HG03558 (cell line): ENCODE results near the gene BLNK.
"Not testable (repeated sequence)": the region's sequence is repeated elsewhere in the genome, so short reads cannot be mapped to it uniquely, and the experiment has no call there.

Experiments used
- ATAC-seq: cut with Tn5 transposase; IDR thresholded peaks from one replicate; pipeline ENCODE4 v1.9.1; 2021; ENCODE audit warnings: moderate number of reproducible peaks; ENCODE audit not compliant: unreplicated experiment; ENCODE audit errors: extremely low read depth

The BLNK gene

GRCh38 chr10:96230527-96230926, 40.8 kb downstream of the BLNK start:
- no peak for ATAC-seq

GRCh38 chr10:96229568-96230030, 41.8 kb downstream of the BLNK start:
- ATAC-seq, result no peak

- no peak for ATAC-seq
These were observed 42.9 kb downstream of the BLNK start for GRCh38 chr10:96228408-96228994.

DNA sequence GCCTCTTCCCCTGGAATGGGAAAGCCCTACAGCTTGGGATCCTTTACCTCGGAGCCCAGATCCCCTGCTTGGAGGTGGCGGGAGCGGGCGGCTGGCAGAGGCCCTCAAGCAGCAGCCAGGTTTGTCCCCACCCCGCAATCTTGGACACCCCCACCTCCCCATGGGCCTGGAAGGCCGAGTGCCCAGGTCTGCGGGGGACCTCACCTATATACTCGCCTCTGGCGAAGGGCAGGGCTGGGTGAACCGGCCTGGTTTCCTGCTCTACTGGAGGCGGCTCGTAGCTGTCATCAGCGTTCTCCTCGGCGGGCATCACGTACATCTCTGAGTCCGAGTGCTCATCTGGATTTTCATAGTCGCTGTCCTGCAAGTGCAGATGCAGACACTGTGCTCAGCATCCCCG, 44.2 kb downstream of the BLNK start:
- ATAC-seq, result no peak

DNA sequence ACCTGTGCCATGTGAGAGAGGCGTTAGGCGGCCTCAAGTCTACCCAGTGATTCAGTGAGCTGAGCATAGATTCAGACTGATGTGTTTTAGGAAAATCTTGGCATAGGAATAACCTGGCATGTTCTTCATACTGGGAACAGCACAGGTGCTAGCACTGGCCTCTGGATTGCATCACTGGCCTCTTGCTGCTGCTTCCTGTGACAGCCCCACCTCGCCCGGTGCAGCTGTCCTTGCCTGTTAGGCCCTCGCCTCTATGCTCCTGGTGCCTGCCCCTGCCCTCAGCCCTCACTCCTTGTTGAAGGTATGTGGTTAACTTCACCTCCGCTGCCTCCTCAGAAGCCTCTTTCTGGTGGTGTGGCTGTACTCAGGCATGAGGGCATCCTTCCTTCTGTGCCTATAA, 46.2 kb downstream of the BLNK start:
- ATAC-seq, result no peak

DNA sequence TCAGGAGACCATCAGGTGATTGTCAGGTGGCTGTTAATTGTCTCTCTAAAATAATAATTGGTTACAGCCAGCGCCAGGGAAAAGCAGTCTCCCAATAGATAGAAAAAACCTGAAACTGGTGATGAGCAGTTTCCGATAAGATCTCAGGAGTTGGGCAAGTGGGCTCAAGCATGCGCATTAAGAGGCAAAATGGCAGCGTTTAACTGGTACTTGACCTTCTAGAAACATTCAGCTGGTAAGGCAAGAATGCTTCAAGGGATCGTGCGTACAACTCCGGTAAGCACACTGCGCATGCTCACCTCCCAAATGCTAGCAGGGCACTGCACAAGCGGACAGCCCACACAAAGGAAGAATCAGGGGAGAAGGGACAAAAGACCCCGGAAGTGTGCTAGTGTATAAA, 48.5 kb downstream of the BLNK start:
- no peak for ATAC-seq

- no peak for ATAC-seq
These were observed 48.9 kb downstream of the BLNK start for GRCh38 chr10:96222441-96222840.

DNA sequence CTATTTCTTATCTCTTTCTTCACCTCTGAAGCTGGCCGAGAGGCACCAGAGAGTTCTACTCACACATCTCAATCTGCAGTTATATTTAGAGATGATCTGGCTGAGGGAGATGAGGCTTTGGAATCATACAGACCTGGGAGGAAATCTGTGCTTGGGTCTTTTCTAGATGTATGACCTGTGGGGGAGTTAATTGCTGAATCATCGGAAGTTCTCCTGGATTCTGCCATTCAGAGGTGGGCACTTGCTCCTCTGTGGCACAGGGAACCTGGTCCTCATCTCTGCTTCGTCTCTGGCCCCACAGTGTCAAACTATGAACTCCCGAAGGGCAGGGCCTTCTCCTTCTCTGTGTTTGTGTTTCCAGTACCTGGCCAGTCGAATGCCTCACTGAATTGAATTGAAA, 52.5 kb downstream of the BLNK start:
- ATAC-seq, result no peak

- ATAC-seq, result no peak
These were observed 53.7 kb downstream of the BLNK start for GRCh38 chr10:96217711-96218110.

- no peak for ATAC-seq
These were observed 54.6 kb downstream of the BLNK start for GRCh38 chr10:96216775-96217174.

GRCh38 chr10:96212911-96213310, 58.5 kb downstream of the BLNK start:
- ATAC-seq, result no peak

DNA sequence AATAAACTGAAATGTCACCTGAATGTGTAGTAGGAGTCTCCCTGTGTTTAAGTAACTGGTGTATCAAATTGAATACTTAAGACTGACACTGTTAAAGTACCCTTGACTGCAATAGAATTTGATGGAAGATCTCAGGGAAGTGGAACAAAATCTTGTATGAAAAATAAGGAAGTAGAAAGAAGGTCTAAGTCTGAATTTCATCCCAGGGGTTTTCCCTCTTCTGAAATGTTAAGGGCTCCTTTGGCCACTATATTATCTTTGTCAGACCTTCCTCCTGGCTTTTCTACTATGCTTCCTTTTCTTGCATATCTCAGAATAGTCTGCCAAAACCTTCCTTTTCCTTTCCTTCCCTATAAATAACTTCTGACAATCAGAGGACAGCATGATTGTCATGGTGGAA, 59.6 kb downstream of the BLNK start:
- no peak for ATAC-seq

- ATAC-seq, result no peak
These were observed 62.4 kb downstream of the BLNK start for GRCh38 chr10:96208946-96209345.

- no peak for ATAC-seq
These were observed 63.1 kb downstream of the BLNK start for GRCh38 chr10:96208271-96208670.

DNA sequence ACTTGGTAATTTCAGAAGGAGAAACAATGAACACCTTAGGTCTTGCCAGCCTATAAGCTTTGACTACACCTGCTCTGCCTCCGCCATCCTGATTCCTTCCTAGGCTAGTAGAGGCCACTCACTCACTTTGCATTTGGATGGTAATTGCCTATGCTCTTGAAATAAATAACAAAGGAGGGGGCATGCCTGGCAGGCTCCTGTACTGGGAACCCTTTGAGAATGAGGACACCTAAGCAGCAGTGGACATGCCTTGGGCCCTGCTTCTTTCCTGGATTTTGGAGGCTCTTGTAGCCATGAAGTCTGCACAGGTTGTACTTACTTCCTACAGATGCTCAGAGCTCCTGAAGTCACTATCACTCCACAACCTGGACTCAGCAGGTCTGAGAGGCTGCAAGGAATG, 65.8 kb downstream of the BLNK start:
- no peak for ATAC-seq

DNA sequence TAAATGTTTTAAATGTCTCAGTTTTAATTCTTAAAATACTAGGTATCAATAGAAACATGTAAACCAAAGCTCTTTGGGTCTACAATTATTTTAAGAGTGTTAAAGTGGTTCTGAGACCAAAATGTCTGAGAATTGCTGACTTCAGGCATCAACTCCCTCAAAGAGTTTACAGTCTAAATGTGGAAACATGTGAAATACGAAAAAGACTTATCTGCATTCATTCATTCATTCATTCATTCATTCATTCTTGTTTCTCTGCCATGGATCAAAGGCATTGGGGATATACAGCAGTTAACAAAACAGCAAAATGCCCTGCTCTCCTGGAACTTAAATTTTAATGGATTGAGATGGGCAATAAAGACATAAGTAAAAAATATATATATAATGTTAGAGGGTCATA, 69.8 kb downstream of the BLNK start:
- ATAC-seq, result no peak

DNA sequence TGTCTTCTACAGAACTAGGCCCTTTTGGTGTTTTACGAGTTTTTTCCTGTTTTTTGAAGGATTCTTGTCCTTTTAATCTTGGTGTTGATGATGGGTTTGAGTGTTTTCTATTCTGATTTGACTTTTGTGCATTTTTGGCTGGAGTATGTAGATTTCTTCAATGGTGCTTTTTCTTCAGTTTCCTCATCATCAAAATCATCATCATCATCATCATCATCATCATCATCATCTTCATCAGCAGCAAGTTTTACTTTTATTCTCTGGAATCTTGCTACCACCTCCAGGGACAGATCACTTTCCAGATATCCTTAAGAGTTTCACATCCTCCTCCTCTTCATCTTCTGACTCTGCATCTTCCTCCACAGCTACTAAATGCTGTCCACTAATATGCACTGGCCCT, 81.9 kb downstream of the BLNK start:
- not testable (repeated sequence) for ATAC-seq

- no peak for ATAC-seq
These were observed 82.5 kb downstream of the BLNK start for GRCh38 chr10:96188916-96189315.

- no peak for ATAC-seq
These were observed 82.9 kb downstream of the BLNK start for GRCh38 chr10:96188421-96188820.

- ATAC-seq, result no peak
These were observed 94.4 kb downstream of the BLNK start for GRCh38 chr10:96176985-96177384.

- ATAC-seq, result no peak
These were observed 98.7 kb downstream of the BLNK start for GRCh38 chr10:96172666-96173065.

- ATAC-seq, result no peak
These were observed 101.1 kb downstream of the BLNK start for GRCh38 chr10:96170230-96170629.

DNA sequence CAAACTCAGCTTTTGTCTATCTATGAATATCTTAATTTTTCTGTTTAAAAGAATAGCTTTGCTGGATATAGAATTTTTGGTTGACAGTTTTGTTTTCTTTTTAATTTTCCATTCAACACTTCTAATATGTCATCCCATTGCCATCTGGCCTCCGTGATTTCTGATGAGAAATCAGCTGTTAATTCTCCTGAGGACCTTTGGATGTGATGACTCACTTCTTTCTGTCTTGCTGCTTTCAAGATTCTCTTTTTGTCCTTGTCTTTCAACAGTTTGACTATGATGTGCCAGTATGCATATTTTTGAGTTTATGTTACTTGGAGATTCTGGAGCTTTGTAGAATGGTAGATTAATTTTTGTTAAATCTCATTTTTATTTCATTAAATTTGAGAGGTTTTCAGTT, 102.8 kb downstream of the BLNK start:
- no peak for ATAC-seq
